ENCODE measurements around the gene GLT6D1.

Gene GLT6D1

GRCh38 chr9:135622415-135623020 is 16.8 kb downstream of the GLT6D1 start:
- H3K4me3 ChIP-seq (replicated peaks; ENCODE audit: insufficient read depth, low read length): no peak overlapping the region
- no peak for DNase-seq (ENCODE audit: low read depth in 1 of 2, low spot score in 1 of 2)
- no peak overlapping the region for H3K27ac ChIP-seq (replicated peaks)
- H3K27me3 ChIP-seq (ENCODE audit: insufficient read depth, poor library complexity, severe bottlenecking): peaks cover 4% of the 10 kb centered on the region
- TF ChIP-seq POLR2AphosphoS5 (IDR thresholded peaks at IDR 0.05; ENCODE audit: low read depth) (no peak), CTCF (IDR thresholded peaks at IDR 0.05; ENCODE audit: insufficient read depth, low read length) (no peak)

- TF ChIP-seq SPI1 (IDR thresholded peaks at IDR 0.05; ENCODE audit: borderline replicate concordance, low read depth) (no peak), CTCF (IDR thresholded peaks at IDR 0.05; ENCODE audit: insufficient read depth, low read length) (no peak), REST (IDR thresholded peaks at IDR 0.05; ENCODE audit: insufficient replicate concordance, low read depth) (no peak), GABPA (IDR thresholded peaks at IDR 0.05; ENCODE audit: low read depth) (no peak), POLR2AphosphoS5 (IDR thresholded peaks at IDR 0.05; ENCODE audit: low read depth) (no peak)
- DNase-seq (ENCODE audit: low read depth in 1 of 2, low spot score in 1 of 2): no peak
- H3K27me3 ChIP-seq (ENCODE audit: insufficient read depth, poor library complexity, severe bottlenecking): no peaks in the 10 kb centered on the region
- H3K4me3 ChIP-seq (replicated peaks; ENCODE audit: insufficient read depth, low read length): no peak overlapping the region
- H3K27ac ChIP-seq (replicated peaks): no peak overlapping the region
Observed at GRCh38 chr9:135620558-135620957, 18.8 kb downstream of the GLT6D1 start.

- no peak for DNase-seq (ENCODE audit: low read depth in 1 of 2, low spot score in 1 of 2)
- H3K27ac ChIP-seq (replicated peaks): no peak overlapping the region
- H3K4me3 ChIP-seq (replicated peaks; ENCODE audit: insufficient read depth, low read length): no peak overlapping the region
- no peak for TF ChIP-seq GABPA (IDR thresholded peaks at IDR 0.05; ENCODE audit: low read depth)
- no peak for TF ChIP-seq CTCF (IDR thresholded peaks at IDR 0.05; ENCODE audit: insufficient read depth, low read length)
- no peak for TF ChIP-seq POLR2AphosphoS5 (IDR thresholded peaks at IDR 0.05; ENCODE audit: low read depth)
- TF ChIP-seq REST (IDR thresholded peaks at IDR 0.05; ENCODE audit: insufficient replicate concordance, low read depth): no peak
- no peak for TF ChIP-seq SPI1 (IDR thresholded peaks at IDR 0.05; ENCODE audit: borderline replicate concordance, low read depth)
- H3K27me3 ChIP-seq (ENCODE audit: insufficient read depth, poor library complexity, severe bottlenecking): no peaks in the 10 kb centered on the region
Observed at GRCh38 chr9:135619599-135619886, 19.8 kb downstream of the GLT6D1 start.
